ENCODE data around the gene TEKT1.
"Not testable (repeated sequence)": the region's sequence is repeated elsewhere in the genome, so short reads cannot be mapped to it uniquely, and the experiment has no call there.

Gene TEKT1

GRCh38 chr17:6816368-6816767, 15.2 kb downstream of the TEKT1 start:
- DNase-seq (ENCODE audit: low read depth in 1 of 2, low spot score in 1 of 2), result not testable (repeated sequence)

- no peak for DNase-seq (ENCODE audit: low read depth in 1 of 2, low spot score in 1 of 2)
These were observed 15.8 kb downstream of the TEKT1 start for GRCh38 chr17:6815775-6816174.

DNA sequence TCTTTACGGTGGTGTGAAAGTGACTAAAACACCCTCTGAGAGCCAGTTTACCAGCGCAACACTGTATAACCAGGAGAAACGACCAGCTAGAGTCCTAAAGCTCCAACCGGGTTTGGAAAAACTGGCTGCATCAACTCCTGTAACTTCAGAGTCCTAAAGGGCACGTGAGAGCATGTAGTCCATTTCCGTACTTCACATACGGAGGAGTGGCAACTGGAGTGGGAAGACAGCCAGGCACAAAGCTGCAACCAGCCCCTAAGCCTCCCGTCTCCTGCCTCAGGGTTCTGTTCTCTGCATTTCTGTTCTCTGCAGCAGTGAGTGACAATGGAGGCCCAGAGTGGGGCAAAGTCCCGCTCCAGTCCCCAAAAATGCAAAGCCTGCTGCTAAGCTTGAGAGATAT, 19.2 kb downstream of the TEKT1 start:
- no peak for DNase-seq (ENCODE audit: low read depth in 1 of 2, low spot score in 1 of 2)

DNA sequence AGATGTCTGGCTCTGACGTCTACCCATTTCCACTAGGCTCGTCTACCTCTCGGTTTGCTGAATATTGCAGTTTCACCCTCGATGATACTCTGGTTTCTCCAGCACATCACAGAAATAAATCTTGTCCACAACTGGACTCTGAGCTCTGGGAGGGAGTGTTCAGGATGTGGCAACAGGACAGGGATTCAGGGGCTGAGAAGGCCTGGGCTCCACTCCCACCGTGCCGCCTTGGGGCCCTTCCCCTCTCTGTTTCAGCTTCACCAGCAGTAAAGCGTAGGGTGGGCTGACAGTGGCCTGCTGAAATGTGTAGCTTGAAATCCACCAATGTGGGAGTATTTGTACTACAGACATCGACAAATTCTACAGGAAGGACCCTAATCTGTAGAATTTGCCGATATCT, 20.0 kb downstream of the TEKT1 start:
- DNase-seq (ENCODE audit: low read depth in 1 of 2, low spot score in 1 of 2), result no peak

DNA sequence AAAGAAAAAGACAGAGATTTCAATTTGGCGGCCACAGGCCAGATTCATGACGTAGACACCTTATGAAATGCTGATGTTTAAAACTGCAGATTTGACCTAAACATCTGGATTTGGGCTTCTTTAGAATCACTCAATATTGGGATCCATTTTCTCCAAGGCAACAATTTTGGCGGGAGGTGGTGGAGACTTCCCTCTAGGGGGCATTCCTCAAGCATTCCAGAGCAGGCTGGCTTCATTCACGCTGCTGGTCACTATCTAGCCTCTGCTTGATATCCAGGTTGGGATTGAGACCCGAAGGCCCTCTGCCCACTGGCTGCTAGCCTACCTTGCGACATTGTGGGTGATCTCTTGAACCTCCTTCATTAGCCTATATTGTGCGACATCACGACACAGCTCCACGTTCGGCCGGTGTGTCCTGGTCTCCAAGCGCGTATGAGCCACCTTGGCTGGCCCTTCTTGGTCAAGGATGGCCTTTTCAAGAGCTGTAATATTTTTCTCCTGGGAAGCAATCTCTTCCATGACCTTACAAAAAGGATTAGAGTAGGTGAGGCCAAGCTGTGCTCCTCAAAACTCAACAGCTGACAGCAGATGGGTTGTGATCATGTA, 31.0 kb downstream of the TEKT1 start:
- no peak for DNase-seq (ENCODE audit: low read depth in 1 of 2, low spot score in 1 of 2)

DNA sequence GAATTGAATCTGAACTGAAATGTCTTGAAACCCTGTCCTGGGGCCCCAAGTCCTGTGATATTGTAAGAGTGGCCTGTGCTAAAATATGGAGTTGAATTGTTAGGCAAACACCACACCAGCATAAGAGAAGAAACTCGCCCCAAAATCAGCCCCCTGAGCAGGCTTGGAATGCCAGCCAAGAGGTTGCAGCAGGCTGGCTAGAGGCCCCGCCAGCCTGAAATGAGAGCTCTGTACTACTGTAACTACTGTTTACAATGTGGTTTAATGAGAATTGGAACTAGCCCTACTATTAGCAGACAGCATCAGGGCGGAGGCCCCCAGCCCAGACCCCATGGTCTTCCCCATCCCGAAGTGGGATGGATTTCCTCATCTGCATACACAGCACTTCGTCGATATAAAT, 31.8 kb downstream of the TEKT1 start:
- no peak for DNase-seq (ENCODE audit: low read depth in 1 of 2, low spot score in 1 of 2)

GRCh38 chr17:6797718-6798351, 33.7 kb downstream of the TEKT1 start:
- DNase-seq (ENCODE audit: low read depth in 1 of 2, low spot score in 1 of 2), result no peak

DNA sequence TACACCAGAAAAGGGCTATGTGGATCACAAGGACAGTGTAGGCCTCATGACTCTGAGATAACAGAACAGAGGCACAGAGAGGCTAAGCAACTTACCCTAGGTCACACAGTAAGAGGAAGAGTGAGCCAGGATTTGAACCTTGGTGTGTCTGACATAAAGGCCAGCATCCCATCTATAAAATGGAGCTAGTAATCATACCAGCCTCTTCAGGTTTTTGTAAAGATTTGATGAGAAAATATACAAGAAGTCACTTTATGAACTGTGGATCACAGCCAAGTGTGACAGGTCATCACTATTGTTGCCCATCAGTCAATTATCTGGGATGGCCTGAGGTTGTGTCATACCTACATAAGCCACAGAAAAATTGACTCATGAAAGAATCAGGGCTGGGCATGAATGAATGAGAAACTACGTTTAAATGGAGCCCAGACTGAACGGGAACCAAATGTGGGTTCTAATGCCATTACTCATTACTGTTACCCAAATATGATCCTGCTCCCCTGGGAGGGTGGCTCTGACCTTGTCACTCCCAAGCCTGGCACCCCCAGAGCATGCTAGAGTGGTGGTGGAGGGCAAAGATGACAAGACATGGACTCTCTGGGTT, 34.5 kb downstream of the TEKT1 start:
- no peak for DNase-seq (ENCODE audit: low read depth in 1 of 2, low spot score in 1 of 2)

- DNase-seq (ENCODE audit: low read depth in 1 of 2, low spot score in 1 of 2), result no peak
These were observed 35.3 kb downstream of the TEKT1 start for GRCh38 chr17:6796017-6796886.

DNA sequence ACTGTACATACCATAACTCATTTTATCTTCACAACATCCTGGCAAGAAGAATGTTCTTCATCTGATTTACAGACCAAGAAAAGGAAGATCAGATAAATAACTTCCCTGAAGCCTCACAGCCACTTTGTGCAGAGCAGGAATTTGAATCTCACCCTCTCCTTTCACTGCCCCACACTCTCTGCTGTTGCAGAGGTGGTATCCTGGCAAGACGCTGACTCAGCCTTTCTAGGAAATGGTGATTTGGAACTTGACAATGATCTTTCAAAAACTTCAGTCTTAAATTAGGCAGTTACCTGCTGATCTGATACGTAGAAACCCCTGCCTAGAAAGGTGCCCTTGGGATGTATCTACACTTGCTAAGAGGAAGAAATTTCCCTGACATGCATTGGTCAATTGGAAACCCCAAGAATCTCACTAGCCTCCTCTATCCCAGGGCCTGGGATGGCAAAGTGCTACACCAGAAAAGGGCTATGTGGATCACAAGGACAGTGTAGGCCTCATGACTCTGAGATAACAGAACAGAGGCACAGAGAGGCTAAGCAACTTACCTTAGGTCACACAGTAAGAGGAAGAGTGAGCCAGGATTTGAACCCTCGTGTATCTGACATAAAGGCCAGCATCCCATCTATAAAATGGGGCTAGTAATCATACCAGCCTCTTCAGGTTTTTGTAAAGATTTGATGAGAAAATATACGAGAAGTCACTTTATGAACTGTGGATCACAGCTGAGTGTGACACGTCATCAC, 37.6 kb downstream of the TEKT1 start:
- DNase-seq (ENCODE audit: low read depth in 1 of 2, low spot score in 1 of 2), result no peak

- DNase-seq (ENCODE audit: low read depth in 1 of 2, low spot score in 1 of 2), result no peak
These were observed 42.4 kb downstream of the TEKT1 start for GRCh38 chr17:6789146-6789545.

GRCh38 chr17:6787081-6787693, 44.3 kb downstream of the TEKT1 start:
- DNase-seq (ENCODE audit: low read depth in 1 of 2, low spot score in 1 of 2), result no peak

DNA sequence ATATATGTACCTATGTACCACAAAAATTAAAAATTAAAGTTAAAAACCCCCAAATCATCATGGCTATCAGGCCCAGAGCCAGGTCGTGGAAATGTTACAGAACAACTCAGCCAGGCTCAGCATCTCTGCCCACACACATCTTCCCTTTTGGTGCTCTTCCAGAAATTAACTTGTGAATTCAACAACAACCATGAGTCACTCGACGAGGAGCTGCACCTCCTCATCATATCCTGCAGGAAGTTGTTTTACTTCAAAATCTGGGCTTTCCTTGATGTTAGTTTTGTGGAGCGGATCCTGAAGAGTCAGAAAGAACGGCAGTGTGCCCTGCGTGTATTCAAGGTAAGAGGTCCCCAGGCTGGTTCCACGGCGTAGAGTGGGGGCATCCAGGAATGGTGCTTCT, 44.9 kb downstream of the TEKT1 start:
- no peak for DNase-seq (ENCODE audit: low read depth in 1 of 2, low spot score in 1 of 2)

DNA sequence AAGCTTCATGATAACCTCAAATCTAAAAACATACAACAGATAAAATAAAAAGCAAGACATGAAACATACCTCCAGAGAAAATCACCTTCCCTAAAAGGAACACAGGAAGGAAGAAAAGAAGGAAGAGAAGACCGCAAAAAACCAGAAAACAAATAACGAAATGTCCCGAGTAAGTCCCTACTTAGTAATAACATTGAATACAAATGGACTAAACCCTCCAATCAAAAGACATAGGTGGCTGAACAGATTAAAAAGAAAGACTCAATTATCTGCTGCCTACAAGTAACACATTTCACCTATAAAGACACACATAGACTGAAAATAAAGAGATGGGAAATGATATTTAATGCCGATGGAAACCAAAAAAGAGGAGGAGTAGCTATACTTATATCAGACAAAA, 49.3 kb downstream of the TEKT1 start:
- no peak for DNase-seq (ENCODE audit: low read depth in 1 of 2, low spot score in 1 of 2)

- DNase-seq (ENCODE audit: low read depth in 1 of 2, low spot score in 1 of 2), result no peak
These were observed 50.6 kb downstream of the TEKT1 start for GRCh38 chr17:6780886-6781285.

GRCh38 chr17:6780001-6780400, 51.5 kb downstream of the TEKT1 start:
- no peak for DNase-seq (ENCODE audit: low read depth in 1 of 2, low spot score in 1 of 2)

DNA sequence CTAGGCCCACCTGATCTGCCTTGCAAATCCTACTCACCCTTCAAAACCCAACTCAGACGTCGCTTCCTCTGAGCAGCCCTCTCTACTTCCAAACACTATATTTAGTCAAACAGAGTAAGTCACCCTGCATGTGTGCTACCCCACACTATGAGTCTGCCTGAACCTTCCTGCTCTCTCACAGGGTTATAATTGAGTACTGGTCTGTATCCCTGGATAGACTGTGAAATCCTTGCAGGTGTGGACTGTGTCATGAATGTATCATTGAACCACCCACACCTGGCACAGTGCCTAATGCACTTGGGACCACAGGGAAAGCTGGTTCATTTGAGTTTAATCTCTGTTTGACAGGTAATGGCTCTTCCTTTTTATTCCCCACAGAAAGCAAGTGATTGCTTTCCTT, 52.1 kb downstream of the TEKT1 start:
- DNase-seq (ENCODE audit: low read depth in 1 of 2, low spot score in 1 of 2), result no peak

- no peak for DNase-seq (ENCODE audit: low read depth in 1 of 2, low spot score in 1 of 2)
These were observed 55.6 kb downstream of the TEKT1 start, which contains the start of gene FBXO39 for GRCh38 chr17:6775871-6776405. Gene FBXO39 (plus strand): TSS chr17:6776215. CDS start chr17:6779869, 3,654 bp downstream.

- not testable (repeated sequence) for DNase-seq (ENCODE audit: low read depth in 1 of 2, low spot score in 1 of 2)
These were observed 56.6 kb downstream of the TEKT1 start for GRCh38 chr17:6774906-6775305.

- no peak for DNase-seq (ENCODE audit: low read depth in 1 of 2, low spot score in 1 of 2)
These were observed 59.5 kb downstream of the TEKT1 start for GRCh38 chr17:6772016-6772415.

Measured in activated T-helper 1 cell treated with anti-CD3 and anti-CD28 coated beads, Interleukin-2, amount 50 U/mL, for 16 hours (primary cell).